ENCODE results near the gene PRRT1B. TPM values are rescaled to one million over a fixed set of nuclear protein-coding genes. Genes with fewer than 3 reads are reported as not detected.

PRRT1B gene
- total RNA-seq, 1 experiment from 2014 or later: 1.2 TPM

GRCh38 chr9:131516930-131517329 lies 28.4 kb upstream of the PRRT1B start:
- TF ChIP-seq PRRX2 (CRISPR knock-in tag; IDR thresholded peaks at IDR 0.05): no peak
- TF ChIP-seq SOX15 (CRISPR knock-in tag; IDR thresholded peaks at IDR 0.05): no peak
- H3K36me3 Mint-ChIP-seq: peaks cover 51% of the 10 kb centered on the region
- POLR2A ChIA-PET: no interaction called here
- no peaks in the 10 kb centered on the region for H3K9me3 Mint-ChIP-seq
- no peaks in the 10 kb centered on the region for H3K4me1 Mint-ChIP-seq
- no peaks in the 10 kb centered on the region for H3K27me3 Mint-ChIP-seq (ENCODE audit: low read depth)
- CTCF ChIA-PET: no interaction called here
- H3K4me3 Mint-ChIP-seq: no peak overlapping the region
- ATAC-seq (no peak), DNase-seq (ENCODE audit: low spot score) (no peak)
- no peak overlapping the region for H3K27ac Mint-ChIP-seq

DNA sequence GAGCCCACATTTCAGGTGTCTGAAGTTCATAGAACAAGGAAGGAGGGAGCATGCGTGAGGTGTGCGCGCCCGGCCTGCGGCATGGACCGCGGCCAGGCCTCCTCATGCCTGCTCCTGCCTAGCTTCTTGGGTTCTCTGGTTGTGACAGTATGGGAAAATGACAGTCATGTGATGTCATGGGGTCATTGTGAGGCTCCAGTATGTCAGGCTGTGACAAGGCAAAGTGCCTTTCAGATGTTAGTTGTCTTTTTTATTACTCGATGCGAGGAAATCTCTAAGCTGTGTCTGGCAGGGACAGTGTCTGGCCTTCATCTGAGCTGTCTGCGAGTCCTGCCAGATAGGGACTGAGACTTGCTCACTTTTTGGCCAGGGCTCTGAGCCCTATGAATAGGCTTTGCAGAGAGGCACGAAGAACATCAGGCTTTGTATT lies 27.5 kb upstream of the PRRT1B start:
- CTCF ChIA-PET: no interaction called here
- ATAC-seq: no peak
- H3K27ac Mint-ChIP-seq: no peak overlapping the region
- POLR2A ChIA-PET: no interaction called here
- no peaks in the 10 kb centered on the region for H3K27me3 Mint-ChIP-seq (ENCODE audit: low read depth)
- TF ChIP-seq, protein P1, sequence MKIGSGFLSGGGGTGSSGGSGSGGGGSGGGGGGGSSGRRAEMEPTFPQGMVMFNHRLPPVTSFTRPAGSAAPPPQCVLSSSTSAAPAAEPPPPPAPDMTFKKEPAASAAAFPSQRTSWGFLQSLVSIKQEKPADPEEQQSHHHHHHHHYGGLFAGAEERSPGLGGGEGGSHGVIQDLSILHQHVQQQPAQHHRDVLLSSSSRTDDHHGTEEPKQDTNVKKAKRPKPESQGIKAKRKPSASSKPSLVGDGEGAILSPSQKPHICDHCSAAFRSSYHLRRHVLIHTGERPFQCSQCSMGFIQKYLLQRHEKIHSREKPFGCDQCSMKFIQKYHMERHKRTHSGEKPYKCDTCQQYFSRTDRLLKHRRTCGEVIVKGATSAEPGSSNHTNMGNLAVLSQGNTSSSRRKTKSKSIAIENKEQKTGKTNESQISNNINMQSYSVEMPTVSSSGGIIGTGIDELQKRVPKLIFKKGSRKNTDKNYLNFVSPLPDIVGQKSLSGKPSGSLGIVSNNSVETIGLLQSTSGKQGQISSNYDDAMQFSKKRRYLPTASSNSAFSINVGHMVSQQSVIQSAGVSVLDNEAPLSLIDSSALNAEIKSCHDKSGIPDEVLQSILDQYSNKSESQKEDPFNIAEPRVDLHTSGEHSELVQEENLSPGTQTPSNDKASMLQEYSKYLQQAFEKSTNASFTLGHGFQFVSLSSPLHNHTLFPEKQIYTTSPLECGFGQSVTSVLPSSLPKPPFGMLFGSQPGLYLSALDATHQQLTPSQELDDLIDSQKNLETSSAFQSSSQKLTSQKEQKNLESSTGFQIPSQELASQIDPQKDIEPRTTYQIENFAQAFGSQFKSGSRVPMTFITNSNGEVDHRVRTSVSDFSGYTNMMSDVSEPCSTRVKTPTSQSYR (CRISPR knock-in tag; IDR thresholded peaks at IDR 0.05): no peak
- TF ChIP-seq ATF6 (CRISPR knock-in tag; IDR thresholded peaks at IDR 0.05) (no peak), JUN (CRISPR knock-in tag; IDR thresholded peaks at IDR 0.05) (no peak), PREB (CRISPR knock-in tag; IDR thresholded peaks at IDR 0.05; ENCODE audit: borderline replicate concordance) (no peak), CREB1 (CRISPR knock-in tag; IDR thresholded peaks at IDR 0.05) (no peak), EMX1 (CRISPR knock-in tag; IDR thresholded peaks at IDR 0.05) (no peak)
- TF ChIP-seq, protein P2, sequence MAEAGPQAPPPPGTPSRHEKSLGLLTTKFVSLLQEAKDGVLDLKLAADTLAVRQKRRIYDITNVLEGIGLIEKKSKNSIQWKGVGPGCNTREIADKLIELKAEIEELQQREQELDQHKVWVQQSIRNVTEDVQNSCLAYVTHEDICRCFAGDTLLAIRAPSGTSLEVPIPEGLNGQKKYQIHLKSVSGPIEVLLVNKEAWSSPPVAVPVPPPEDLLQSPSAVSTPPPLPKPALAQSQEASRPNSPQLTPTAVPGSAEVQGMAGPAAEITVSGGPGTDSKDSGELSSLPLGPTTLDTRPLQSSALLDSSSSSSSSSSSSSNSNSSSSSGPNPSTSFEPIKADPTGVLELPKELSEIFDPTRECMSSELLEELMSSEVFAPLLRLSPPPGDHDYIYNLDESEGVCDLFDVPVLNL (CRISPR knock-in tag; IDR thresholded peaks at IDR 0.05; ENCODE audit: borderline replicate concordance, low read depth): no peak
- no peak for DNase-seq (ENCODE audit: low spot score)
- no peaks in the 10 kb centered on the region for H3K9me3 Mint-ChIP-seq
- H3K4me3 Mint-ChIP-seq: no peak overlapping the region
- peaks cover 47% of the 10 kb centered on the region for H3K36me3 Mint-ChIP-seq
- no peaks in the 10 kb centered on the region for H3K4me1 Mint-ChIP-seq

- Mint-ChIP-seq H3K9me3 (no peaks in the 10 kb centered on the region), H3K4me3 (no peak overlapping the region), H3K4me1 (no peaks in the 10 kb centered on the region), H3K36me3 (peaks cover 41% of the 10 kb centered on the region), H3K27me3 (ENCODE audit: low read depth) (no peaks in the 10 kb centered on the region), H3K27ac (no peak overlapping the region)
- ATAC-seq (no peak), DNase-seq (ENCODE audit: low spot score) (no peak)
- ChIA-PET CTCF (no interaction called here), POLR2A (no interaction called here)
- no peak for TF ChIP-seq ATF6 (CRISPR knock-in tag; IDR thresholded peaks at IDR 0.05)
- TF ChIP-seq PREB (CRISPR knock-in tag; IDR thresholded peaks at IDR 0.05; ENCODE audit: borderline replicate concordance): no peak
- TF ChIP-seq ZBTB21 (CRISPR knock-in tag; IDR thresholded peaks at IDR 0.05; ENCODE audit: borderline replicate concordance): no peak
- TF ChIP-seq, protein P3, sequence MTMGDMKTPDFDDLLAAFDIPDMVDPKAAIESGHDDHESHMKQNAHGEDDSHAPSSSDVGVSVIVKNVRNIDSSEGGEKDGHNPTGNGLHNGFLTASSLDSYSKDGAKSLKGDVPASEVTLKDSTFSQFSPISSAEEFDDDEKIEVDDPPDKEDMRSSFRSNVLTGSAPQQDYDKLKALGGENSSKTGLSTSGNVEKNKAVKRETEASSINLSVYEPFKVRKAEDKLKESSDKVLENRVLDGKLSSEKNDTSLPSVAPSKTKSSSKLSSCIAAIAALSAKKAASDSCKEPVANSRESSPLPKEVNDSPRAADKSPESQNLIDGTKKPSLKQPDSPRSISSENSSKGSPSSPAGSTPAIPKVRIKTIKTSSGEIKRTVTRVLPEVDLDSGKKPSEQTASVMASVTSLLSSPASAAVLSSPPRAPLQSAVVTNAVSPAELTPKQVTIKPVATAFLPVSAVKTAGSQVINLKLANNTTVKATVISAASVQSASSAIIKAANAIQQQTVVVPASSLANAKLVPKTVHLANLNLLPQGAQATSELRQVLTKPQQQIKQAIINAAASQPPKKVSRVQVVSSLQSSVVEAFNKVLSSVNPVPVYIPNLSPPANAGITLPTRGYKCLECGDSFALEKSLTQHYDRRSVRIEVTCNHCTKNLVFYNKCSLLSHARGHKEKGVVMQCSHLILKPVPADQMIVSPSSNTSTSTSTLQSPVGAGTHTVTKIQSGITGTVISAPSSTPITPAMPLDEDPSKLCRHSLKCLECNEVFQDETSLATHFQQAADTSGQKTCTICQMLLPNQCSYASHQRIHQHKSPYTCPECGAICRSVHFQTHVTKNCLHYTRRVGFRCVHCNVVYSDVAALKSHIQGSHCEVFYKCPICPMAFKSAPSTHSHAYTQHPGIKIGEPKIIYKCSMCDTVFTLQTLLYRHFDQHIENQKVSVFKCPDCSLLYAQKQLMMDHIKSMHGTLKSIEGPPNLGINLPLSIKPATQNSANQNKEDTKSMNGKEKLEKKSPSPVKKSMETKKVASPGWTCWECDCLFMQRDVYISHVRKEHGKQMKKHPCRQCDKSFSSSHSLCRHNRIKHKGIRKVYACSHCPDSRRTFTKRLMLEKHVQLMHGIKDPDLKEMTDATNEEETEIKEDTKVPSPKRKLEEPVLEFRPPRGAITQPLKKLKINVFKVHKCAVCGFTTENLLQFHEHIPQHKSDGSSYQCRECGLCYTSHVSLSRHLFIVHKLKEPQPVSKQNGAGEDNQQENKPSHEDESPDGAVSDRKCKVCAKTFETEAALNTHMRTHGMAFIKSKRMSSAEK (CRISPR knock-in tag; IDR thresholded peaks at IDR 0.05; ENCODE audit: borderline replicate concordance): no peak
- no peak for TF ChIP-seq ZNF423 (CRISPR knock-in tag; IDR thresholded peaks at IDR 0.05)
- TF ChIP-seq HMGA2 (CRISPR knock-in tag; IDR thresholded peaks at IDR 0.05): no peak
- no peak for TF ChIP-seq FOXJ3 (CRISPR knock-in tag; IDR thresholded peaks at IDR 0.05; ENCODE audit: borderline replicate concordance)
Observed at GRCh38 chr9:131518553-131518952, 26.8 kb upstream of the PRRT1B start.
